ENCODE measurements around the gene BCAM. TPM values are rescaled to one million over a fixed set of nuclear protein-coding genes. Genes with fewer than 3 reads are reported as not detected.

The BCAM gene
- total RNA-seq, 1 donor from 2014 or later: 105 TPM

- no peaks in the 10 kb centered on the region for H3K36me3 Mint-ChIP-seq
- H3K27ac Mint-ChIP-seq: no peak overlapping the region
- no peak for TF ChIP-seq CTCF (conservative IDR thresholded peaks at IDR 0.05)
- no peaks in the 10 kb centered on the region for H3K9me3 Mint-ChIP-seq
- H3K4me1 Mint-ChIP-seq (ENCODE audit: unreplicated experiment): peaks cover 5% of the 10 kb centered on the region
- peaks cover 3% of the 10 kb centered on the region for H3K27me3 Mint-ChIP-seq
- no peak for DNase-seq (ENCODE audit: extremely low spot score, unreplicated experiment)
- no peak overlapping the region for H3K4me3 Mint-ChIP-seq
Measured at GRCh38 chr19:44840811-44841210, 31.9 kb downstream of the BCAM start.

- Mint-ChIP-seq H3K36me3 (no peaks in the 10 kb centered on the region), H3K4me1 (ENCODE audit: unreplicated experiment) (peaks cover 5% of the 10 kb centered on the region), H3K27me3 (peaks cover 3% of the 10 kb centered on the region), H3K9me3 (no peaks in the 10 kb centered on the region), H3K4me3 (no peak overlapping the region), H3K27ac (no peak overlapping the region)
- DNase-seq (ENCODE audit: extremely low spot score, unreplicated experiment): no peak
- TF ChIP-seq CTCF (conservative IDR thresholded peaks at IDR 0.05): no peak
Measured at GRCh38 chr19:44841231-44841630, 32.3 kb downstream of the BCAM start.

GRCh38 chr19:44845286-44845611, 36.3 kb downstream of the BCAM start:
- peak overlapping the region; percentile 96 for H3K4me3 Mint-ChIP-seq
- H3K27ac Mint-ChIP-seq: peak overlapping the region; percentile 95
- no peak for DNase-seq (ENCODE audit: extremely low spot score, unreplicated experiment)
- H3K9me3 Mint-ChIP-seq: no peaks in the 10 kb centered on the region
- no peaks in the 10 kb centered on the region for H3K36me3 Mint-ChIP-seq
- peaks cover 20% of the 10 kb centered on the region for H3K4me1 Mint-ChIP-seq (ENCODE audit: unreplicated experiment)
- no peaks in the 10 kb centered on the region for H3K27me3 Mint-ChIP-seq
- no peak for TF ChIP-seq CTCF (conservative IDR thresholded peaks at IDR 0.05)

- Mint-ChIP-seq H3K27me3 (no peaks in the 10 kb centered on the region), H3K4me3 (peak within 1 kb of the TSS; percentile 96), H3K36me3 (no peaks in the 10 kb centered on the region), H3K27ac (peak within 1 kb of the TSS; percentile 97), H3K9me3 (no peaks in the 10 kb centered on the region), H3K4me1 (ENCODE audit: unreplicated experiment) (peaks cover 22% of the 10 kb centered on the region)
- TF ChIP-seq CTCF (conservative IDR thresholded peaks at IDR 0.05): peak; percentile 80
- DNase-seq (ENCODE audit: extremely low spot score, unreplicated experiment): peak; percentile 100
Measured at GRCh38 chr19:44845612-44846454, 36.9 kb downstream of the BCAM start, which contains the start of gene NECTIN2. TSS of gene NECTIN2 (plus strand) at chr19:44846297. CDS start at chr19:44846526, 229 bp downstream.

GRCh38 chr19:44846455-44847143, 37.7 kb downstream of the BCAM start:
- peak overlapping the region; percentile 97 for H3K27ac Mint-ChIP-seq
- H3K27me3 Mint-ChIP-seq: no peaks in the 10 kb centered on the region
- peak; percentile 86 for DNase-seq (ENCODE audit: extremely low spot score, unreplicated experiment)
- H3K9me3 Mint-ChIP-seq: no peaks in the 10 kb centered on the region
- H3K4me3 Mint-ChIP-seq: peak overlapping the region; percentile 96
- no peak for TF ChIP-seq CTCF (conservative IDR thresholded peaks at IDR 0.05)
- H3K36me3 Mint-ChIP-seq: no peaks in the 10 kb centered on the region
- H3K4me1 Mint-ChIP-seq (ENCODE audit: unreplicated experiment): peaks cover 22% of the 10 kb centered on the region

Data from type B pancreatic cell (in vitro differentiated cells).